Mucosa of descending colon (tissue), 3 donors: Measurements from ENCODE around the gene TMEM151B. TPM values are rescaled to one million over a fixed set of nuclear protein-coding genes. Genes with fewer than 3 reads are reported as not detected.
A peak's percentile ranks its signal among the peaks of the same experiment; 100 is the strongest.

Experiments
- ATAC-seq: fragments of 200-7000 bp; cut with Tn5 transposase; one replicate; pipeline ENCODE4 v1.9.1; 2020; ENCODE audit warnings: mild to moderate bottlenecking, moderate library complexity
- DNase-seq, 3 donors: peaks; one replicate each; pipeline ENCODE4 v3.0.0-alpha.2; 2020
- H3K36me3 ChIP-seq: fragments of 200-600 bp; one replicate; pipeline ENCODE4 v1.8.0; 2021; ENCODE audit warnings: low read depth, mild to moderate bottlenecking
- H3K4me1 ChIP-seq: fragments of 200-600 bp; one replicate; pipeline ENCODE4 v1.8.0; 2021; ENCODE audit warnings: low read depth, mild to moderate bottlenecking
- H3K4me3 ChIP-seq: fragments of 200-600 bp; one replicate; pipeline ENCODE4 v1.8.0; 2021; ENCODE audit warnings: mild to moderate bottlenecking
- H3K9me3 ChIP-seq: fragments of 200-600 bp; one replicate; pipeline ENCODE4 v1.8.0; 2021; ENCODE audit warnings: mild to moderate bottlenecking
- CTCF ChIP-seq: fragments of 200-600 bp; IDR thresholded peaks from one replicate; pipeline ENCODE4 v1.8.0; 2022; ENCODE audit warnings: antibody characterized with exemption, mild to moderate bottlenecking
- intact Hi-C, 2 donors: fragments of 100-400 bp; cut with DNase I in 1 of 2; cut with micrococcal nuclease in 1 of 2; formaldehyde crosslinking; loops; one replicate each; pipeline versions ENCODE4 v1.11.0 to v1.11.1; 2022; cut with DNase I, micrococcal nuclease
- total RNA-seq, 3 donors: library from RNA; stranded (reverse); fragmentation: NEBNext Ultra II Directional in 2 of 3; extraction: Animal tissue kit (Norgen Biotek cat#: 25700) in 2 of 3; gene quantifications; one replicate each; pipeline versions ENCODE4 v1.2.1 to v1.2.4, GENCODE V29; 2021 to 2023
- donor health status: DM: no; HTN: no; CAD: no; lungs with moderate emphysema.
- donor health status: DM: no; HTN: no; CAD: no.
- donor health status: DM: no; HTN: yes; CAD: no.

The TMEM151B gene
- total RNA-seq, 3 donors from 2014 or later: 0.17 to 1.4 (median 0.31) TPM

- DNase-seq (no peak), ATAC-seq (no peak)
- peaks cover 18% of the 10 kb centered on the region for H3K4me1 ChIP-seq
- H3K4me3 ChIP-seq: no peak overlapping the region
- intact Hi-C loops: loop anchor here in 1 of 2 donors (10.0 kb wide), 1 partner anchor 60 kb away; no protein-coding TSS in a partner anchor
- no peaks in the 10 kb centered on the region for H3K36me3 ChIP-seq
- TF ChIP-seq CTCF: no peak
- H3K9me3 ChIP-seq: no peaks in the 10 kb centered on the region
These were observed 35.0 kb upstream of the TMEM151B start for GRCh38 chr6:44235269-44235668.

GRCh38 chr6:44235891-44236516 is 34.2 kb upstream of the TMEM151B start:
- intact Hi-C loops: loop anchor here in 1 of 2 donors (10.0 kb wide), 1 partner anchor 61 kb away; no protein-coding TSS in a partner anchor
- TF ChIP-seq CTCF: no peak
- ATAC-seq: no peak
- Histone ChIP-seq H3K9me3 (no peaks in the 10 kb centered on the region), H3K4me3 (no peak overlapping the region), H3K4me1 (peaks cover 18% of the 10 kb centered on the region), H3K36me3 (no peaks in the 10 kb centered on the region)
- no peak for DNase-seq

GRCh38 chr6:44237021-44237812 is 33.0 kb upstream of the TMEM151B start:
- TF ChIP-seq CTCF: no peak
- DNase-seq: peak; percentile 91 to 96 (median 94)
- intact Hi-C loops: loop anchor here in 1 of 2 donors (10.0 kb wide), 1 partner anchor 62 kb away; no protein-coding TSS in a partner anchor
- no peaks in the 10 kb centered on the region for H3K36me3 ChIP-seq
- H3K4me1 ChIP-seq: peaks cover 18% of the 10 kb centered on the region
- H3K4me3 ChIP-seq: peak overlapping the region; percentile 19
- H3K9me3 ChIP-seq: no peaks in the 10 kb centered on the region
- ATAC-seq: peak; percentile 95

GRCh38 chr6:44237813-44238433 is 32.3 kb upstream of the TMEM151B start:
- H3K4me1 ChIP-seq: peaks cover 18% of the 10 kb centered on the region
- peak; percentile 84 for ATAC-seq
- TF ChIP-seq CTCF: peak; percentile 95
- DNase-seq: peak; percentile 84 to 89 (median 87)
- H3K9me3 ChIP-seq: no peaks in the 10 kb centered on the region
- H3K36me3 ChIP-seq: no peaks in the 10 kb centered on the region
- intact Hi-C loops: loop anchor here in 1 of 2 donors (10.0 kb wide), 1 partner anchor 63 kb away; no protein-coding TSS in a partner anchor
- H3K4me3 ChIP-seq: peak overlapping the region; percentile 19

GRCh38 chr6:44238687-44239350 is 31.4 kb upstream of the TMEM151B start:
- Histone ChIP-seq H3K4me3 (no peak overlapping the region), H3K9me3 (no peaks in the 10 kb centered on the region), H3K4me1 (peaks cover 18% of the 10 kb centered on the region), H3K36me3 (no peaks in the 10 kb centered on the region)
- intact Hi-C loops: loop anchor here in 1 of 2 donors (10.0 kb wide), 1 partner anchor 64 kb away; no protein-coding TSS in a partner anchor
- ATAC-seq: peak; percentile 5
- peak in 1 of 3 donors; percentile 28 for DNase-seq
- no peak for TF ChIP-seq CTCF
